Stimulated activated CD4-positive, alpha-beta T cell treated with anti-CD3 and anti-CD28 coated beads, TNF-alpha, amount 100 ng/mL, for 4 hours (primary cell): ENCODE results near the gene TTC21A.
A peak's percentile ranks its signal among the peaks of the same experiment; 100 is the strongest.

Experiments
- DNase-seq, 3 experiments: peaks; one replicate each; pipeline ENCODE4 v3.0.0-alpha.2; 2020; ENCODE audit warnings: low read depth in 3 of 3

The TTC21A gene

GRCh38 chr3:39136533-39137434 is 29.3 kb downstream of the TTC21A start:
- no peak for DNase-seq

GRCh38 chr3:39137435-39137936 is 30.0 kb downstream of the TTC21A start:
- no peak for DNase-seq

- no peak for DNase-seq
Observed at GRCh38 chr3:39137991-39138803, 30.7 kb downstream of the TTC21A start.

GRCh38 chr3:39138804-39139415 is 31.4 kb downstream of the TTC21A start:
- no peak for DNase-seq

- no peak for DNase-seq
Observed at GRCh38 chr3:39139442-39139841, 32.0 kb downstream of the TTC21A start.

GRCh38 chr3:39140341-39140971 is 33.0 kb downstream of the TTC21A start:
- no peak for DNase-seq

- DNase-seq: no peak
Observed at GRCh38 chr3:39141171-39141995, 33.9 kb downstream of the TTC21A start.

GRCh38 chr3:39142067-39142466 is 34.6 kb downstream of the TTC21A start:
- no peak for DNase-seq

- DNase-seq: no peak
Observed at GRCh38 chr3:39143051-39143885, 35.8 kb downstream of the TTC21A start.

GRCh38 chr3:39144095-39144747 is 36.7 kb downstream of the TTC21A start:
- no peak for DNase-seq

GRCh38 chr3:39144748-39145380 is 37.4 kb downstream of the TTC21A start:
- DNase-seq: no peak

- DNase-seq: no peak
Observed at GRCh38 chr3:39146083-39146501, 38.6 kb downstream of the TTC21A start.

GRCh38 chr3:39146611-39147591 is 39.4 kb downstream of the TTC21A start:
- DNase-seq: peak; percentile 44 to 66 (median 65)

GRCh38 chr3:39147711-39148434 is 40.4 kb downstream of the TTC21A start:
- no peak for DNase-seq

GRCh38 chr3:39148435-39149058 is 41.1 kb downstream of the TTC21A start:
- no peak for DNase-seq

GRCh38 chr3:39149059-39149455 is 41.6 kb downstream of the TTC21A start:
- no peak for DNase-seq
